Measurements from ENCODE around the gene BMPER. TPM values are rescaled to one million over a fixed set of nuclear protein-coding genes. Genes with fewer than 3 reads are reported as not detected.

BMPER gene
- total and polyA plus RNA-seq, 2 donors (not counting 1 experiment from before 2014, with no cell fraction given), result 12.2 to 15.9 TPM

DNA sequence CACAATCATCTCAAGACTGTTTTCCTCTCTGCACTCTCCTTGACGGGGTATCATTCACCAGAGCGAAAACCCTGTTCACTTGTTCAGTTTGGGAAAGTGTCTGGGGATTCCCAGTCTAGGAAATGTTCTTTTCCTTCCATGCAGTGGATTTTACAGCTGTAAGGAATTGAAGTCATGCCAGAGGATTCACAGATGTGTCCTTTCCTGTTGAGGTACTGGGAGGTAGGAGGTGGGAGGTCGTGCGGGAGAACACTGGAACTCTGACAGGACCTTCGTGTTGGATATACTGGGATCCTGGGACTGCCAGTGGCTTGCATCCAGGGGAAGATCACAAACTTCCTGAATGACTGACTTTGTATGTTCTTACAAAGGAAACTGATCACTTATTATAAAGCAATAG, 185.5 kb downstream of the BMPER start:
- peaks cover under 1% of the 10 kb centered on the region for H3K4me1 ChIP-seq (ENCODE audit: control insufficient read depth, extremely low read depth, insufficient read depth, low read length)
- no peaks in the 10 kb centered on the region for H3K79me2 ChIP-seq (ENCODE audit: control insufficient read depth, insufficient read depth, low read length)
- no peak overlapping the region for H2AFZ ChIP-seq (ENCODE audit: low read length)
- no peaks in the 10 kb centered on the region for H3K36me3 ChIP-seq (ENCODE audit: control insufficient read depth, insufficient read depth, low read length)
- TF ChIP-seq CTCF (conservative IDR thresholded peaks at IDR 0.05 in 1 of 2, IDR thresholded peaks at IDR 0.05 in 1 of 2; ENCODE audit: low read depth in 1 of 2, low read length in 2 of 2), result no peak
- no peak for TF ChIP-seq EZH2 (IDR thresholded peaks at IDR 0.05; ENCODE audit: low read length, missing control alignments)
- no peak overlapping the region for H3K4me3 ChIP-seq (replicated peaks in 1 of 4; ENCODE audit: control extremely low read depth in 1 of 4, insufficient read depth in 1 of 4, low read depth in 3 of 4, low read length in 4 of 4)
- no peak overlapping the region for H3K9ac ChIP-seq (ENCODE audit: insufficient read depth, low read length)
- H3K27ac ChIP-seq (ENCODE audit: insufficient read depth, low read length), result no peak overlapping the region
- H3K27me3 ChIP-seq (ENCODE audit: control insufficient read depth, insufficient read depth, low read length), result no peaks in the 10 kb centered on the region
- H3K9me3 ChIP-seq (ENCODE audit: control insufficient read depth, insufficient read depth, low read depth, low read length), result no peaks in the 10 kb centered on the region
- H4K20me1 ChIP-seq (ENCODE audit: control insufficient read depth, extremely low read depth, insufficient read depth, low read length), result no peaks in the 10 kb centered on the region
- DNase-seq (ENCODE audit: low read depth in 2 of 2), result no peak
- H3K4me2 ChIP-seq (ENCODE audit: extremely low read depth, insufficient read depth, low read length), result no peak overlapping the region

- H3K9ac ChIP-seq (ENCODE audit: insufficient read depth, low read length), result no peak overlapping the region
- no peak overlapping the region for H2AFZ ChIP-seq (ENCODE audit: low read length)
- H3K36me3 ChIP-seq (ENCODE audit: control insufficient read depth, insufficient read depth, low read length), result no peaks in the 10 kb centered on the region
- DNase-seq (ENCODE audit: low read depth in 2 of 2), result peak; percentile 41 to 77
- TF ChIP-seq CTCF (conservative IDR thresholded peaks at IDR 0.05 in 1 of 2, IDR thresholded peaks at IDR 0.05 in 1 of 2; ENCODE audit: low read depth in 1 of 2, low read length in 2 of 2) (peak; percentile 55 to 63), EZH2 (IDR thresholded peaks at IDR 0.05; ENCODE audit: low read length, missing control alignments) (no peak)
- H4K20me1 ChIP-seq (ENCODE audit: control insufficient read depth, extremely low read depth, insufficient read depth, low read length), result no peaks in the 10 kb centered on the region
- no peaks in the 10 kb centered on the region for H3K27me3 ChIP-seq (ENCODE audit: control insufficient read depth, insufficient read depth, low read length)
- no peak overlapping the region for H3K27ac ChIP-seq (ENCODE audit: insufficient read depth, low read length)
- H3K4me1 ChIP-seq (ENCODE audit: control insufficient read depth, extremely low read depth, insufficient read depth, low read length), result peaks cover 3% of the 10 kb centered on the region
- H3K9me3 ChIP-seq (ENCODE audit: control insufficient read depth, insufficient read depth, low read depth, low read length), result no peaks in the 10 kb centered on the region
- no peak overlapping the region for H3K4me2 ChIP-seq (ENCODE audit: extremely low read depth, insufficient read depth, low read length)
- H3K4me3 ChIP-seq (replicated peaks in 1 of 4; ENCODE audit: control extremely low read depth in 1 of 4, insufficient read depth in 1 of 4, low read depth in 3 of 4, low read length in 4 of 4), result no peak overlapping the region
- no peaks in the 10 kb centered on the region for H3K79me2 ChIP-seq (ENCODE audit: control insufficient read depth, insufficient read depth, low read length)
These were observed 186.1 kb downstream of the BMPER start for GRCh38 chr7:34091321-34091917.

DNA sequence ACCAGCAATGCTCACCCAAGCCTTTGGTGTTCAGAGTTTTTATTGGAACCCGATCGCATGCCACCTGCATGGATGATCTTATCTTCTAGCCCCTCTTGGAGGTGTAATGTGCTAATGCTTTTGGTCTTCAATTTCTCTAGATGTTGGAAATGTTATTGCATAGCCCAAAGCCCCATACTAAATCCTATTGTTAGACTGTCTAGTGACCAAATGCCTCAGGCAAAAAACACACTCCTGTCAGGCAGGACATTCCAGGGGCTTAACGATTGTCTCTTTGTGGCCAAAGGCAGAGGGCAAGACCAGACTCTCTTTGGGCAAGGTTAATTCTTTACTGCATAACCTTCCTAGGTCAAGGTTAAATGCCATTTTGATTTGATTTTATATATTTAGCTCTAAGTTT, 187.9 kb downstream of the BMPER start:
- DNase-seq (ENCODE audit: low read depth in 2 of 2), result no peak
- Histone ChIP-seq H3K4me3 (replicated peaks in 1 of 4; ENCODE audit: control extremely low read depth in 1 of 4, insufficient read depth in 1 of 4, low read depth in 3 of 4, low read length in 4 of 4) (no peak overlapping the region), H3K27ac (ENCODE audit: insufficient read depth, low read length) (no peak overlapping the region), H3K9me3 (ENCODE audit: control insufficient read depth, insufficient read depth, low read depth, low read length) (no peaks in the 10 kb centered on the region), H3K79me2 (ENCODE audit: control insufficient read depth, insufficient read depth, low read length) (no peaks in the 10 kb centered on the region), H3K4me1 (ENCODE audit: control insufficient read depth, extremely low read depth, insufficient read depth, low read length) (peaks cover 7% of the 10 kb centered on the region), H2AFZ (ENCODE audit: low read length) (no peak overlapping the region), H3K36me3 (ENCODE audit: control insufficient read depth, insufficient read depth, low read length) (no peaks in the 10 kb centered on the region), H4K20me1 (ENCODE audit: control insufficient read depth, extremely low read depth, insufficient read depth, low read length) (no peaks in the 10 kb centered on the region), H3K4me2 (ENCODE audit: extremely low read depth, insufficient read depth, low read length) (no peak overlapping the region), H3K27me3 (ENCODE audit: control insufficient read depth, insufficient read depth, low read length) (no peaks in the 10 kb centered on the region), H3K9ac (ENCODE audit: insufficient read depth, low read length) (no peak overlapping the region)
- TF ChIP-seq CTCF (conservative IDR thresholded peaks at IDR 0.05 in 1 of 2, IDR thresholded peaks at IDR 0.05 in 1 of 2; ENCODE audit: low read depth in 1 of 2, low read length in 2 of 2), result no peak
- TF ChIP-seq EZH2 (IDR thresholded peaks at IDR 0.05; ENCODE audit: low read length, missing control alignments), result no peak
